K562 (cell line): ENCODE data around the gene RTF1. TPM values are rescaled to one million over a fixed set of nuclear protein-coding genes. Genes with fewer than 3 reads are reported as not detected.
A peak's percentile ranks its signal among the peaks of the same experiment; 100 is the strongest.

Source experiments
- ARNT ChIP-seq, 2 experiments: fragments of 450-650 bp; IDR thresholded peaks; 2 replicates each; pipeline ENCODE4 v1.6.1; 2016; ENCODE audit warnings: mild to moderate bottlenecking in 1 of 2
- BMI1 ChIP-seq: fragments of 150-350 bp; IDR thresholded peaks from 2 replicates; pipeline ENCODE4 v1.6.1; 2014; ENCODE audit warnings: low read length
- E2F6 ChIP-seq, 2 experiments: IDR thresholded peaks; 2 replicates each; pipeline ENCODE4 v1.6.1; 2011; ENCODE audit warnings: borderline replicate concordance in 1 of 2, control low read depth in 1 of 2, low read depth in 1 of 2, low read length in 1 of 2, mild to moderate bottlenecking in 1 of 2, mixed read lengths in 1 of 2, moderate library complexity in 1 of 2; ENCODE audit not compliant: insufficient read depth in 1 of 2, insufficient read length in 1 of 2, poor library complexity in 1 of 2, severe bottlenecking in 1 of 2; ENCODE audit errors: extremely low read depth in 1 of 2
- GABPB1 ChIP-seq: sonication (generic); formaldehyde crosslinking; IDR thresholded peaks from 2 replicates; pipeline ENCODE4 v1.8.0; 2022; ENCODE audit warnings: mild to moderate bottlenecking, missing genetic modification reagents
- HNRNPLL ChIP-seq: fragments of 200-400 bp; formaldehyde crosslinking; IDR thresholded peaks from 2 replicates; pipeline ENCODE4 v1.6.1; 2017; ENCODE audit warnings: low read length, low read depth, mild to moderate bottlenecking; ENCODE audit not compliant: poor library complexity, severe bottlenecking
- NCOR1 ChIP-seq: fragments of 450-650 bp; IDR thresholded peaks from 2 replicates; pipeline ENCODE4 v1.6.1; 2016; ENCODE audit warnings: mild to moderate bottlenecking, moderate library complexity
- NFE2L1 ChIP-seq: fragments of 450-650 bp; IDR thresholded peaks from 2 replicates; pipeline ENCODE4 v1.6.1; 2016; ENCODE audit warnings: missing genetic modification characterization, low read depth, mild to moderate bottlenecking, missing compliant biosample characterization, moderate library complexity, borderline replicate concordance
- PHF20 ChIP-seq: fragments of 450-650 bp; IDR thresholded peaks from 2 replicates; pipeline ENCODE4 v1.6.1; 2018; ENCODE audit not compliant: partially characterized antibody
- SMAD3 ChIP-seq: fragments of 450-650 bp; formaldehyde crosslinking; conservative IDR thresholded peaks from 2 replicates; pipeline ENCODE4 v1.4.0; 2020; ENCODE audit warnings: mild to moderate bottlenecking
- TFAP4 ChIP-seq: sonication (generic); formaldehyde crosslinking; IDR thresholded peaks from 2 replicates; pipeline ENCODE4 v1.8.0; 2022; ENCODE audit warnings: missing genetic modification reagents, mild to moderate bottlenecking, moderate library complexity, borderline replicate concordance
- YY1 ChIP-seq, 3 experiments: IDR thresholded peaks; 2 replicates each; pipeline ENCODE4 v1.6.1; 2011; ENCODE audit warnings: low read length in 2 of 3, mild to moderate bottlenecking in 2 of 3, moderate library complexity in 2 of 3, borderline replicate concordance in 1 of 3, control low read depth in 1 of 3, low read depth in 1 of 3; ENCODE audit not compliant: insufficient read depth in 3 of 3, insufficient replicate concordance in 2 of 3, control insufficient read depth in 1 of 3, insufficient read length in 1 of 3; ENCODE audit errors: extremely low read depth in 1 of 3
- ZNF12 ChIP-seq: sonication (generic); formaldehyde crosslinking; IDR thresholded peaks from 2 replicates; pipeline ENCODE4 v1.4.0; 2020; ENCODE audit warnings: mild to moderate bottlenecking, missing genetic modification reagents
- polyA plus RNA-seq, 8 experiments: library from polyadenylated mRNA; depleted of rRNA in 4 of 8; stranded (reverse) in 5 of 8; unstranded in 3 of 8; fragments of >200 nt; fragmentation: Nextera tagmentation in 2 of 8; fragmentation: Illumina TruSeq in 1 of 8; extraction: Ambion mirVana in 2 of 8; extraction: Trizol in 1 of 8; gene quantifications; 2 replicates each; pipeline versions ENCODE4 v1.2.1 to v1.2.3, GENCODE V29; 2011 to 2014; ENCODE audit warnings: inconsistent platforms in 1 of 8, missing spikeins in 1 of 8
- total RNA-seq, 7 experiments: library from RNA; depleted of rRNA in 6 of 7; stranded (reverse); fragments of >200 nt in 6 of 7; fragmentation: Illumina TruSeq in 2 of 7; extraction: Trizol in 2 of 7; gene quantifications; 2 replicates each; pipeline versions ENCODE4 v1.2.1 to v1.2.3, GENCODE V29; 2011 to 2021; ENCODE audit warnings: low replicate concordance in 1 of 7
- TF ChIP-seq, protein P1 (sequence below): fragments of 450-650 bp; IDR thresholded peaks from 2 replicates; pipeline ENCODE4 v1.6.1; 2016; ENCODE audit warnings: low read depth
- TF ChIP-seq, protein P2 (sequence below): fragments of 450-650 bp; IDR thresholded peaks from 2 replicates; pipeline ENCODE4 v1.6.1; 2016; ENCODE audit warnings: antibody characterized with exemption

Gene RTF1
- total and polyA plus RNA-seq, 9 of the 15 experiments (the other 6 are each of a cell fraction or from before 2014, with no cell fraction given): 7.6 to 69.5 (median 31.5) TPM

GRCh38 chr15:41492597-41493204, 75.8 kb downstream of the RTF1 start (continued):
- TF ChIP-seq, protein P1, sequence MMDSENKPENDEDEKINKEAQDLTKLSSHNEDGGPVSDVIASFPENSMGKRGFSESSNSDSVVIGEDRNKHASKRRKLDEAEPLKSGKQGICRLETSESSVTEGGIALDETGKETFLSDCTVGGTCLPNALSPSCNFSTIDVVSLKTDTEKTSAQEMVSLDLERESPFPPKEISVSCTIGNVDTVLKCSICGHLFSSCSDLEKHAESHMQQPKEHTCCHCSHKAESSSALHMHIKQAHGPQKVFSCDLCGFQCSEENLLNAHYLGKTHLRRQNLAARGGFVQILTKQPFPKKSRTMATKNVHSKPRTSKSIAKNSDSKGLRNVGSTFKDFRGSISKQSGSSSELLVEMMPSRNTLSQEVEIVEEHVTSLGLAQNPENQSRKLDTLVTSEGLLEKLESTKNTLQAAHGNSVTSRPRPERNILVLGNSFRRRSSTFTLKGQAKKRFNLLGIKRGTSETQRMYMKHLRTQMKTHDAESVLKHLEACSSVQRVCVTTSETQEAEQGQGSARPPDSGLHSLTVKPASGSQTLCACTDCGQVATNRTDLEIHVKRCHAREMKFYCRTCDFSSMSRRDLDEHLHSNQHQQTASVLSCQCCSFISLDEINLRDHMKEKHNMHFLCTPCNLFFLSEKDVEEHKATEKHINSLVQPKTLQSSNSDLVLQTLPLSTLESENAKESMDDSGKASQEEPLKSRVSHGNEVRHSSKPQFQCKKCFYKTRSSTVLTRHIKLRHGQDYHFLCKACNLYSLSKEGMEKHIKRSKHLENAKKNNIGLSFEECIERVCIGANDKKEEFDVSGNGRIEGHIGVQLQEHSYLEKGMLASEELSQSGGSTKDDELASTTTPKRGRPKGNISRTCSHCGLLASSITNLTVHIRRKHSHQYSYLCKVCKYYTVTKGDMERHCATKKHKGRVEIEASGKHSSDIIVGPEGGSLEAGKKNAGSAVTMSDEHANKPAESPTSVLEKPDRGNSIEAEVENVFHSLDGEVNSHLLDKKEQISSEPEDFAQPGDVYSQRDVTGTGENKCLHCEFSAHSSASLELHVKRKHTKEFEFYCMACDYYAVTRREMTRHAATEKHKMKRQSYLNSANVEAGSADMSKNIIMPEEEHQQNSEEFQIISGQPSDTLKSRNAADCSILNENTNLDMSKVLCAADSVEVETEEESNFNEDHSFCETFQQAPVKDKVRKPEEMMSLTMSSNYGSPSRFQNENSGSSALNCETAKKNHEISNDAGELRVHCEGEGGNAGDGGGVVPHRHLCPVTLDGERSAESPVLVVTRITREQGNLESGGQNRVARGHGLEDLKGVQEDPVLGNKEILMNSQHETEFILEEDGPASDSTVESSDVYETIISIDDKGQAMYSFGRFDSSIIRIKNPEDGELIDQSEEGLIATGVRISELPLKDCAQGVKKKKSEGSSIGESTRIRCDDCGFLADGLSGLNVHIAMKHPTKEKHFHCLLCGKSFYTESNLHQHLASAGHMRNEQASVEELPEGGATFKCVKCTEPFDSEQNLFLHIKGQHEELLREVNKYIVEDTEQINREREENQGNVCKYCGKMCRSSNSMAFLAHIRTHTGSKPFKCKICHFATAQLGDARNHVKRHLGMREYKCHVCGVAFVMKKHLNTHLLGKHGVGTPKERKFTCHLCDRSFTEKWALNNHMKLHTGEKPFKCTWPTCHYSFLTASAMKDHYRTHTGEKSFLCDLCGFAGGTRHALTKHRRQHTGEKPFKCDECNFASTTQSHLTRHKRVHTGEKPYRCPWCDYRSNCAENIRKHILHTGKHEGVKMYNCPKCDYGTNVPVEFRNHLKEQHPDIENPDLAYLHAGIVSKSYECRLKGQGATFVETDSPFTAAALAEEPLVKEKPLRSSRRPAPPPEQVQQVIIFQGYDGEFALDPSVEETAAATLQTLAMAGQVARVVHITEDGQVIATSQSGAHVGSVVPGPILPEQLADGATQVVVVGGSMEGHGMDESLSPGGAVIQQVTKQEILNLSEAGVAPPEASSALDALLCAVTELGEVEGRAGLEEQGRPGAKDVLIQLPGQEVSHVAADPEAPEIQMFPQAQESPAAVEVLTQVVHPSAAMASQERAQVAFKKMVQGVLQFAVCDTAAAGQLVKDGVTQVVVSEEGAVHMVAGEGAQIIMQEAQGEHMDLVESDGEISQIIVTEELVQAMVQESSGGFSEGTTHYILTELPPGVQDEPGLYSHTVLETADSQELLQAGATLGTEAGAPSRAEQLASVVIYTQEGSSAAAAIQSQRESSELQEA: no peak
- no peak for TF ChIP-seq SMAD3 (CRISPR knock-in tag)
- TF ChIP-seq BMI1: no peak
- no peak for TF ChIP-seq YY1 (IDR thresholded peaks at IDR 0.05; ENCODE audit: borderline replicate concordance in 1 of 3, control insufficient read depth in 1 of 3, extremely low read depth in 1 of 3, insufficient read depth in 3 of 3, insufficient read length in 1 of 3, insufficient replicate concordance in 2 of 3, low read depth in 1 of 3, low read length in 2 of 3)
- no peak for TF ChIP-seq GABPB1 (CRISPR knock-in tag)
- TF ChIP-seq PHF20: no peak
- TF ChIP-seq, protein P2, sequence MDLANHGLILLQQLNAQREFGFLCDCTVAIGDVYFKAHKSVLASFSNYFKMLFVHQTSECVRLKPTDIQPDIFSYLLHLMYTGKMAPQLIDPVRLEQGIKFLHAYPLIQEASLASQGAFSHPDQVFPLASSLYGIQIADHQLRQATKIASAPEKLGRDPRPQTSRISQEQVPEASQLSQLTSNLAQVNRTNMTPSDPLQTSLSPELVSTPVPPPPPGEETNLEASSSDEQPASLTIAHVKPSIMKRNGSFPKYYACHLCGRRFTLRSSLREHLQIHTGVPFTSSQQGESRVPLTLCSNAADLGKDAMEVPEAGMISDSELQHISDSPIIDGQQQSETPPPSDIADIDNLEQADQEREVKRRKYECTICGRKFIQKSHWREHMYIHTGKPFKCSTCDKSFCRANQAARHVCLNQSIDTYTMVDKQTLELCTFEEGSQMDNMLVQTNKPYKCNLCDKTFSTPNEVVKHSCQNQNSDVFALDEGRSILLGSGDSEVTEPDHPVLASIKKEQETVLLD: no peak
- TF ChIP-seq ARNT (IDR thresholded peaks at IDR 0.05): no peak
- no peak for TF ChIP-seq E2F6 (IDR thresholded peaks at IDR 0.05; ENCODE audit: borderline replicate concordance in 1 of 2, extremely low read depth in 1 of 2, insufficient read depth in 1 of 2, insufficient read length in 1 of 2, low read depth in 1 of 2, low read length in 1 of 2, poor library complexity in 1 of 2, severe bottlenecking in 1 of 2)
- no peak for TF ChIP-seq HNRNPLL
- TF ChIP-seq TFAP4 (CRISPR knock-in tag): 0 out of 2 replicates have a peak, but pooled peaks have one; percentile 34
- TF ChIP-seq ZNF12 (CRISPR knock-in tag): no peak
- no peak for TF ChIP-seq NFE2L1 (tag)
- no peak for TF ChIP-seq NCOR1
